HG02571 (cell line): ENCODE results near the gene ASPRV1.
"Not testable (repeated sequence)": the region's sequence is repeated elsewhere in the genome, so short reads cannot be mapped to it uniquely, and the experiment has no call there.

ENCODE experiments used
- ATAC-seq: cut with Tn5 transposase; IDR thresholded peaks from one replicate; pipeline ENCODE4 v1.9.1; 2021; ENCODE audit warnings: mild to moderate bottlenecking, moderate library complexity; ENCODE audit not compliant: unreplicated experiment

The ASPRV1 gene

DNA sequence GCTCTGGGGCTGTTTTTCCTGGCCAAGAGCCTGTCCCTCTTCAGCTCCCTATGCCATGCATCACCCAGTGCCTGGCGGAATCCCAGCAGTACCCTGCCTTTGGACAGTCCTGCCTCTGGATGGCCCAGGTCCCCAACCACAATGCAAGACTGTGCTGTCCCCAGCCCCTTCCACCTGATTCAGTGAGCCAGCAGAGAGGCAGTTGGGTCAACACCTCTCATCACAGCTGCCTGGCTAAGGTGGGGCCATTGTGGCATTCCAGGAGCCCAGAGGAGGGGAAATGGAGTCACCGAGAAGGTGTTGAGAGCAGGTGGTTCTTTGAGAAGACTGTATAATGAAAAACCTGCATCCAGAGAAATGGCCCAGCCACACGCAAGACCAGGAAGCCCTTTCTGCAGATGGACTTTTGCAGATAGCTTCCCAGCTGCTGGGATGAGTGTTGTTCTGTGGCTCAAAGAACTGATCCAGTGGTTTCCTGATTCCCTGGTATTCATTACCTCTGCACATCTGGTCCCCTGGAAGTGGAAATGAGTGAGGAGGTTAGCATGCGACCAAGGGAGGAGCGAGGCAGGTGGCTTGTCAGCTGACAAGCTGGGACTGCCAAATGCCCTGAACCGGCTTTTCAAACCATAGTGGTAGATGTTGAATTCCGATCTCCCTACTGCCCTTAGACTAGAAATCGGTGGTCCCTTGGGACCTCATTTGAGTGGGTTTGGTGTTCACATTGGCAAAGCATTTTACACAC, 1.7 kb upstream of the ASPRV1 start:
- no peak for ATAC-seq

DNA sequence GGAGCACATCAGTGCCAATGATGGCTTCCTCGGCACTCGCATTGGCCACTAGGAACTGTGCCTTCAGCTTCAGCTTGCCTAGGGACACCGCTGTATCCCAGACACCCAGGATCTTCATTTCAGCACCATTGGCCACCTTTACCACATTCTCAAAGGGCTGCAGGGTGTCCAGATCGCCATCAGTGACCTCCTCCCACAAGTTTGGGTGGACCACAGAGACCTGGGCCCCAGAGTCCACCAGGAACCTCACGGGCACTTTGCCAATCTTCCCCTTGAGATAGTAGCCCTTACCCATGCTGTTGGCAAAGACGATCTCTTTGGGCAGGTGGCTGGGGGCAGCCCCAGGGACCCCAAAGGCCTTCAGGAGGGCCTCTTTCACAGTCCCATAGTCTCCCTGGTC, 610 bp downstream of the ASPRV1 start:
- no peak for ATAC-seq

- ATAC-seq = no peak
These were observed 2.0 kb downstream of the ASPRV1 start for GRCh38 chr2:69959425-69959824.

- no peak for ATAC-seq
These were observed 3.0 kb downstream of the ASPRV1 start for GRCh38 chr2:69958480-69958879.

DNA sequence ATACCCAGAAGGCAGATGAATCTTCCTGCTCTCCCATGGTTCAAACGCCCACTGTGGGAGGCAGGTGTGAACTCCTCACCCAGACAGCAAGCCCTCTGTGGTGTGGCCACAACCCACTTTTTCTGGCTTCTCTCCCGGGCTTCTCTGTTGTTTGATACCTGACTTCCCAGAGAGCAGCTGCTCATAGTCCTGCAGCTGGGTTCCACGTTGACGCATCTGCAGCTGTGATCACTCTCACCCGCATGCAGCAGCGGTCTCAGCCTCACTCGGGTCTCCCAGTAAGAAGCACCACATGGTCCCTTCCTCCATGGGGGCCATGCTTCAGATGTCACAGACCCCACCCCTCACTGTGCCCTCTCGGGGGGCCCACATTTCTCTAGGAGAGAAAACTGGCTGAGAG, 3.5 kb downstream of the ASPRV1 start:
- no peak for ATAC-seq

DNA sequence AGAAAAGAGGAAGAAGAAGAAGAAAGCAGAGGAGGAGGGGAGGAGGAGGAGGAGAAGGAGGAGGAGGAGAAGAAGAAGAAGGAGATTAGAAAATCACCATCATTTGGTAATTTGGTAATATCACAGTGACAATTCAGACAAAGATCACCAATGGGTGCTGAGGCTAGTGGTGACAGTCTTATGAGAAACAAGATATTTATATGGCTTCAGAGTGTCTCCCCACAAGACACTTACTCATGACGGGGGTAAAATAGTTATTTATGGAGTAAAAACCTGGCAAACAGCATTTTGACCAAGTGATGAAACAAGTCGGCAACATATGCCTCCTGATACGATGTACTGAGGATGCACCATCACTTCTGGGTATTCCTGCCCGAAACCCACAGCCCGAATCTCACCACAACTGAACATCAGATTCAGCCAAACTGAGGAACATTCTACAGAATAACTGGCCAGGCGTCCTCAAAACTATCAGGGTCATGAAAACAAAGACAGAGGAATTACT, 4.9 kb downstream of the ASPRV1 start:
- ATAC-seq = no peak

DNA sequence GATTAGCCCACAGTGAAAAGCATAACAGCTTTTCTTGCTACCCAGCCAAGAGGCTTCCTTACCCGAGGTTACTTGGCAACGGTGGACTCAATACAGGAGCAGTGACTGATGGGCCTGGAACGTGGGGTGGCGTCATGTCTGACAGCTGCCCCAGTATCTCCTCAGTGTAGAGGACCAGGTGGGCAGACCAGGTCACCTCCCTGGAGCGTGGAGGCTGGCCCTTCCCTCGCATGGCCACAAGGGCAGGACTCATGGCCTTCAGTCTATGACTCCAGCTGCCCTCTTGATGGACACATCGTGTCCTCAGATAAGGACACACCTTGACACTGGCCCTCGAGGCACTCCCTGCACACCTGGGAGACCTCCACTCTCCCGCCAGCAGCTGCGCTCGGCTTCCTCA, 6.4 kb downstream of the ASPRV1 start:
- ATAC-seq = no peak

GRCh38 chr2:69954084-69954483, 7.3 kb downstream of the ASPRV1 start:
- ATAC-seq = no peak

DNA sequence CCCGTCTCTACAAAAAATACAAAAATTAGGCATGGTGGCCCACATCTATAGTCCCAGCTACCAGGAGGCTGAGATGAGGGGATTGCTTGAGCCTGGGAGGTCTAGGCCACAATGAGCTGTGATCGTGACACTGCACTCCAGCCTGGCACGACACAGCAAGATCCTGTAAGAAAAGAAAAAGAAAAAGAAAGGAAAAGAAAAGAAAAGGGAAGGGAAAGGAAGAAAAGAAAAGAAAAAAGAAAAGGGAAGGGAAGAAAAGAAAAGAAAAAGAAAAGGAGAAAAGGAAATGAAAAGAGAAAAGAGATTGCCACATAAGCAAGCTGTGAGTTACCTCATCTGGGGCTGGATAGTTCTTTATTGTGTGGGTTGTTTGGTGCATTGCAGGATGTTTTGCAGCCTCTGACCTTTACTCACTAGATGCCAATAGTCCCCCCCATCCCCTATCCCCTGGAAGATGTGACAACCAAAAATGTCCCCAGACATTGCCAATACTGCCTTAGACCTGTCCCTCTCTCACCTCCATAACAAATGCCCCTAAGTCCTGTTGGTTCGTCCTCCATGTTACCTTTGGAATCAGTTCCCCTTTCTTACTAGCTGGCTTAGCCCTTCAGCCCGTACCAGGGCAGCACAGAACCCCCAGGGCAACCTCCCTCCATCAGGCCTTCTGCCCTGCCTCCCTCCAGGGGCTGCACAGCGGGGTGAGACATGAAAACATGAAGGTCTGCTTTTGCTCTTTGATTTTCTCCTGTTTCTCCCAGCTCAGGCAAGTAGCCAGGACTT, 8.9 kb downstream of the ASPRV1 start:
- ATAC-seq = no peak

DNA sequence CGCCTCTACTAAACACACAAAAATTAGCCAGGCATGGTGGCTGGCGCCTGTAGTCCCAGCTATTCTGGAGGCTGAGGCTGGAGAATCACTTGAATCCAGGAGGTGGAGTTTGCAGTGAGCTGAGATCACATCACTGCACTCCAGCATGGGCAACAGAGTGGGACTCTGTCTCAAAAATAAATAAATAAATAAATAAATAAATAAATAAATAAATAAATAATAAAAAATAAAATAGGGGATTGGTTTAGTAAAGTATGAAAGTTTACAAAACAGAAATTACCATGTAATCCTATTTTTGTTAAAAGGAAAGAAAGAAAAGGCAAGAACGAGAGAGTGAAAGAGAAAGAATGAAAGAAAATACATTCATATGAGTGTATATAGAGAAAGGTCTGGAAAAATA, 10.8 kb downstream of the ASPRV1 start:
- not testable (repeated sequence) for ATAC-seq

GRCh38 chr2:69950241-69950640, 11.2 kb downstream of the ASPRV1 start:
- ATAC-seq = no peak

DNA sequence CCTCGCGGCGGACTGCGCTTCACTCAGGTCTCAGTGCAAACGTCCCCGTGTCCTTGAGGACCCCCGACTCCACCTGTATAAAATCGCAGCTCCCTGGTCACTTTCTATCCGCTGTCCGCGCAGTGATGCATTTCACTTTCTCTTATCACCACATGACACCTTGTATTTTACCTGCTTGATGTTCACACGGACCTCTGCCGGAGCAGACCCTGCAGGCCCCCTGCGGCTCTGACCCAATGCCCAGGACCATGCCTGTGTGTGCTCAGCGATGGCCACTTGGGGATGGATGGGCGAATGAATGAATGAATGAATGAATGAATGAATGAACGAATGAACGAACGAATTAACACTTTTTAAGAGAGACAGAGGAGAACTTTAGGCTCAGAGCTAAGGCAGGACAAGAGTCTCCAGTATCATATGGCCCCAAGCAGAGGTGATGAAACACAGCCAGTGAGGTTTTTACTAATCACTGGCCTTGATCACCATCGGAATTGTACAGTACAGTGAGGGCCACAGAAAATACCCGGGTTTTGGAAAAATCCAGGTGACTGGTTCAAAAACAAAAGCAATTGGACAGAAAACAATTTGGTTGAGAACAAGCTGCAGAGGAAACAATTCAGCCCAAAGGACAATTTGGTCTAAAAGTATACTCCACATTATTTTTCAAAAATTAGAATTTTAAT, 12.3 kb downstream of the ASPRV1 start:
- no peak for ATAC-seq

- ATAC-seq = no peak
These were observed 13.1 kb downstream of the ASPRV1 start for GRCh38 chr2:69948032-69948962.

- ATAC-seq = no peak
These were observed 14.0 kb downstream of the ASPRV1 start for GRCh38 chr2:69947325-69947931.

DNA sequence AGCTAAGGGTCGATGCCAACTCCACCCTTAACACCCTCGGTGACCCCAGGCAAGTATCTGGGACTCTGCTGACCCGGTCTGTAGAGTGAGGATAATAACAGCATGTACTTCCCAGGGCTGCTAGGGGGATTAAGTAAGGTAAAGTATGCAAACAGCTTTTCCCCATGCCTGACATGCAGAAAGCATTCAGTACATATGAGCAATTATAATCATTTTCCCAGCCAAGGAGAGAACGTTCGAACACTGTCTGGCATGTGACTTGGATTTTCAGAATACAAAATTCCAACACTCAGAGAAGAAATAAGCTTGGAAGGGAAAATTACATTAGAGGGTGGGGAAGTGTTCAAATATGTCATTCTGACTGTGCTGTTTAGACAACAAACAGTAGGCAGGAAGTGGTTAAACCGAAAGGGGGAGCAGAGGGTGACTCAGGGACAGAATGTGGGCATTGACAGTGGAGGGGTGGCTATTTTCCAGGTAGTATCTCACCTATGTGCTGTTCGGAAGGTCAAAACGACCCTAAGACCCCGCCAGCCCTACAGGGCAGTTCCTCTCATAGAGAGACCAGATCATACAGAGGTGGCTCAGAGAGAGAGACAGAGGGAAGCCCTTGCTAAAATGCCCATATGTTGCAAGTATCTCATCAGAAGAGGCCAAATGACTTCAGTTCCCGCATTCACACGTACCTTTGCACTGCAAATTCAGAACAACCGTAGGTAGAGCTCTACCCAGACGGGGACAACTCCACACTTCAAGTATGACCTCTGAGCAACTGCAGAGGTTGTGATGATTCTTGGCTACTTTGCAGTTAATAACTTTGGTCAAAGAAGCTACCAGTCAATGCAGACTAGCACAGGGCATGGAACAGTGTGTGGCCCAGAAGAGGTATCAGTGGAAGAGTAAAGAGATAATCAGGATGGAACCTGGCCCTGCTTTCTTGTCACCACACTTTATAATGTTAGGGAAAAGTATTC, 14.8 kb downstream of the ASPRV1 start:
- ATAC-seq = no peak

DNA sequence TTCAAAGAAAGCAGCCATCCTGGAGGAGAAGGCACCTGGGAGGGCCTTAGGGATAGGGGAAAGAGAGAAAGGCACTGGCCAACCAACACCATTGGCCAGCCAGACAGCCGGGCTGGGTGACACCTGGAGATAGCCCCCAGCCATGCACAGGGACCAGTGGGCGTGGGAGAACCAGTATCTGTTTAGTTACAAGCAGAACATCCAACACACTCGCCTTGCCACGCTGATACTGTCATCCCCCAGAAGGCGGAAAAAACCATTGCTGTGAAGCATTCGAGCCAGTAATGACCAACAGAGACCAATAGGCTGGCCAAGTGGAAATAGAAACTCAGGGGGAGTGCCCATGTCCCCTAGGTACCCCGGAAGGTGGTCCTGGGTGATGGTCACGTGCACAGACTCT, 15.5 kb downstream of the ASPRV1 start:
- no peak for ATAC-seq

DNA sequence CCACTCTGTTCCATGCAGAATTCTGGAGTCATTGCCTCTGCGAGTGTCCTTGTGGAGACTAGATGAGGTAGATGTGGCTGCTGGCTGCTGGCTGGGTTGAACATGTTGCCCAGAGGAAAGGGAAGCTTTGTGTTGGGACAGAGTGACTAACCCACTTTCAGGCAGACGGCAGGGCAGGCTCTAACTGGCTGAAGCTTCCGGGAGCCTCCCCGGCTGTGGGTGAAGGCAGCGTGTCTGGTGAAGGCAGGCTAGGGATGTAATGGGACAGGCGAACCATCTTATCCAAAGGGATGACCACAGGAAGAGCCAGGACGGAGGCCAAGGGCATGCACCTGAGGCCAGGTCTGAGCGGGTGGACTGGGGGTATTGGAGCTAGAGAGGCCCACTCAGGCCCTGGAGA, 16.0 kb downstream of the ASPRV1 start:
- no peak for ATAC-seq

DNA sequence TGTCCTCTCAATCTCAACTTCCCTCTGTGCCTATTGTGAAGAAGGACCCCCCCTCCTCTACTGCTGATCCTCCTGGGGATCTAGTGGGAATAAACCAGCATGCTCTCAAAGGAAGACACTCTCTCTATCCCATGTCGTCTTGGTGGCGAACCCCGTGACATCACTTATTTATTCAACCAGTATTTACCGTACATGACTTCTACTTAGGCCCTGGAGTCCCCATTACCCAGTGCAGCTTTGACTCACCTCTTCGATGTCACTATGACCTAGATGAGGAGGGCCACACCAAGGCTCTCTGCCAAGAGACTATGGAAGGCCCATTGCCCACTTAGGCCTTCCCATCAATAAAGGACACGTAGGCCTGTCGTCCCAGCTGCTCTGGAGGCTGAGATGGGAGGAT, 16.7 kb downstream of the ASPRV1 start:
- no peak for ATAC-seq
